GM19463 (cell line): Measurements from ENCODE around the gene IGF1R.
"Not testable (repeated sequence)": the region's sequence is repeated elsewhere in the genome, so short reads cannot be mapped to it uniquely, and the experiment has no call there.

Source experiments
- ATAC-seq: cut with Tn5 transposase; IDR thresholded peaks from one replicate; pipeline ENCODE4 v1.9.1; 2021; ENCODE audit warnings: mild to moderate bottlenecking, moderate library complexity; ENCODE audit not compliant: unreplicated experiment

Gene IGF1R

DNA sequence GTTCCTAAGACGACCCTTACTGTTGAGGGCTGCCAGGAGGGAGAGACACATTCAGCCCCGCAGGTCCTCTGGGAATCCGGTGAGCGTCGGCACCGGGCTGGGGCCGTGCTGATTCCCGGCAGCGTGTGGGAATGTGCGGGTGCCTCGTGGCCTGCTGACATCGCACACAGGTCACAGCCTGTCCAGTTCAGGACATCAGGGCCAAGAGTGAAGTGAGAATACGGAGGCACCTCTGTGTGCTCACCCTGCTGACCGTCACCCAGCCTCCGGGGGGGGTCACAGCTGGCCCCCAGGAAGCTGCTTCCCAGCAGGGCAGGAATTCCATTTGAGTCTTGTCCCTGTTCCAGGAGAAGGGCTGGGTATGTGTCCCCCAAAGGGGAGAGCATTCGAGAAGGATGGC is 305.6 kb downstream of the IGF1R start:
- ATAC-seq, result no peak

DNA sequence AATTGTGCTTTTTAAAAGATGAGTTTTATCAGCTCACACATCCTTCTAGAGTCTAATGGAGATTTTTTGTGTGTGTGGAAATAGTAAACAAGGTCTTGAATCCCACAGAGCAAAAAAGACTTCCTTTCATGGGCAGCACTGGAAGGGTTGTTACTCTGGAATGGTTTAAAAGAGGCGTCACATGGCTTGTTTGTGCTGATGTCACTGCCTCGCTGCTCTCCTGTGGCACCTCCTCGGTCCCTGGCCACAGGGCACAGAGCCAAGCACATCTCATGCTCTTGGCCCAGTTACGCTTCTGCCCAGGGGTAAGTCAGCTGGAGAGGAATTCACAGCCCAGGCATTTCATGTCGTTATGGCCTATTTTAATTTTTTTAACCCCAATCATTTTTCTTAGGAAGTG is 306.1 kb downstream of the IGF1R start:
- ATAC-seq, result no peak

GRCh38 chr15:98955331-98955730 is 307.0 kb downstream of the IGF1R start:
- ATAC-seq, result no peak

DNA sequence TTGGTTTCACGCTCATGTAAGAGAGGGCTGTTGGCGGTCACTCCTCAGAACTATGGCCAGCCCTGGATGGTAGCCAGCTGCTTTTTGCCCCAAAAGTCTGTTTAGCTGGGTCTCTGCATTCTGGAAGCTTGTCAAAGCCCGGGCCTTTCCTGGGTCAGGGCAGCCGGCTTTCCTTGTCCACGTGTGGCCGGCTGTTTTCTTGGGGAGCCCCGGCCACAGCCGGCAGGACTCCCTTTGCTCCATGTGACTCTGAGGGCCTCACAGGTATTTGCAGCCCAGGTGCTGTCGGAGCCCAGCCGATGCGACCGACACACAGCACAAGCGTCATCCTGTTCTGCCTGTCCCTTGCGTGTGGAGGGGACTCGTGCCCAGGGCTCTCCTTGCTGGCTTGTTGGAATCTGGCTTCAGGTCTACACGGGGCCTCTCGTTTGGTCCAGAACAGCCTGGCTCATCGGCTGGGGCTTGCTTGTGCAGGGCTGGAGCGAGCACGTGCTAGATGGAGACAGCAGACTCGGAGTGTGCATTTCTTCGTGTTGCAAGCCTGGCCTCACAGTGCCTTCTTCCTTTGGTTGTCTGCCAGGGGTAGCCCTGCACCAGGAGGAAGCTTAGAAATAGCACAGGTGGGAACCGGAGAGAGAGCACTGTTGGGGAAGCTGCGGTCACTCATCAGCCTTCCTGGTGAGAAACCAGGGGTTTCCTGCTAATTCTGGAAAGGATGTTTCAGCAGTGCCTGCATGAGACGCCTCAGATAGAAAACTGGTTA is 307.8 kb downstream of the IGF1R start:
- ATAC-seq, result no peak

DNA sequence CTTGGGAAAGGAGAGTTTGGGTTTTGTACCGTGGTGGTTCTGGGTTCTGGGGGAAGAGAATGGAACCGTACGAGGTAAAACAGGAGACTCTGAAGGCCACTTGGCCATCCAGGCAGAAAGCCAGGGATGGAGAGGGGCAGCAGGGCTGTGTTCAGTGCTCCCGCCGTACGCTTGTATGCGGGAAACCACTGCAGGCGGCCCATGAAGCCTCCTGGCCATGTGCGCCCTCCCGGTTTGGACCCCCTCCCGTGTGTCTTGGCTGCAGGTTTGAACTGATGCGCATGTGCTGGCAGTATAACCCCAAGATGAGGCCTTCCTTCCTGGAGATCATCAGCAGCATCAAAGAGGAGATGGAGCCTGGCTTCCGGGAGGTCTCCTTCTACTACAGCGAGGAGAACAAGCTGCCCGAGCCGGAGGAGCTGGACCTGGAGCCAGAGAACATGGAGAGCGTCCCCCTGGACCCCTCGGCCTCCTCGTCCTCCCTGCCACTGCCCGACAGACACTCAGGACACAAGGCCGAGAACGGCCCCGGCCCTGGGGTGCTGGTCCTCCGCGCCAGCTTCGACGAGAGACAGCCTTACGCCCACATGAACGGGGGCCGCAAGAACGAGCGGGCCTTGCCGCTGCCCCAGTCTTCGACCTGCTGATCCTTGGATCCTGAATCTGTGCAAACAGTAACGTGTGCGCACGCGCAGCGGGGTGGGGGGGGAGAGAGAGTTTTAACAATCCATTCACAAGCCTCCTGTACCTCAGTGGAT is 308.6 kb downstream of the IGF1R start:
- no peak for ATAC-seq

DNA sequence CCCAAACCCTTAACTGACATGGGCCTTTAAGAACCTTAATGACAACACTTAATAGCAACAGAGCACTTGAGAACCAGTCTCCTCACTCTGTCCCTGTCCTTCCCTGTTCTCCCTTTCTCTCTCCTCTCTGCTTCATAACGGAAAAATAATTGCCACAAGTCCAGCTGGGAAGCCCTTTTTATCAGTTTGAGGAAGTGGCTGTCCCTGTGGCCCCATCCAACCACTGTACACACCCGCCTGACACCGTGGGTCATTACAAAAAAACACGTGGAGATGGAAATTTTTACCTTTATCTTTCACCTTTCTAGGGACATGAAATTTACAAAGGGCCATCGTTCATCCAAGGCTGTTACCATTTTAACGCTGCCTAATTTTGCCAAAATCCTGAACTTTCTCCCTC is 309.3 kb downstream of the IGF1R start:
- ATAC-seq, result no peak

- ATAC-seq, result no peak
Observed at GRCh38 chr15:98958076-98958475, 309.7 kb downstream of the IGF1R start.

DNA sequence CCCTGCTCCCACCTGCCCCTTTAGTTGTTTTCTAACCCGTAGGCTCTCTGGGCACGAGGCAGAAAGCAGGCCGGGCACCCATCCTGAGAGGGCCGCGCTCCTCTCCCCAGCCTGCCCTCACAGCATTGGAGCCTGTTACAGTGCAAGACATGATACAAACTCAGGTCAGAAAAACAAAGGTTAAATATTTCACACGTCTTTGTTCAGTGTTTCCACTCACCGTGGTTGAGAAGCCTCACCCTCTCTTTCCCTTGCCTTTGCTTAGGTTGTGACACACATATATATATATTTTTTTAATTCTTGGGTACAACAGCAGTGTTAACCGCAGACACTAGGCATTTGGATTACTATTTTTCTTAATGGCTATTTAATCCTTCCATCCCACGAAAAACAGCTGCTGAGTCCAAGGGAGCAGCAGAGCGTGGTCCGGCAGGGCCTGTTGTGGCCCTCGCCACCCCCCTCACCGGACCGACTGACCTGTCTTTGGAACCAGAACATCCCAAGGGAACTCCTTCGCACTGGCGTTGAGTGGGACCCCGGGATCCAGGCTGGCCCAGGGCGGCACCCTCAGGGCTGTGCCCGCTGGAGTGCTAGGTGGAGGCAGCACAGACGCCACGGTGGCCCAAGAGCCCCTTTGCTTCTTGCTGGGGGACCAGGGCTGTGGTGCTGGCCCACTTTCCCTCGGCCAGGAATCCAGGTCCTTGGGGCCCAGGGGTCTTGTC is 310.7 kb downstream of the IGF1R start:
- ATAC-seq, result no peak

DNA sequence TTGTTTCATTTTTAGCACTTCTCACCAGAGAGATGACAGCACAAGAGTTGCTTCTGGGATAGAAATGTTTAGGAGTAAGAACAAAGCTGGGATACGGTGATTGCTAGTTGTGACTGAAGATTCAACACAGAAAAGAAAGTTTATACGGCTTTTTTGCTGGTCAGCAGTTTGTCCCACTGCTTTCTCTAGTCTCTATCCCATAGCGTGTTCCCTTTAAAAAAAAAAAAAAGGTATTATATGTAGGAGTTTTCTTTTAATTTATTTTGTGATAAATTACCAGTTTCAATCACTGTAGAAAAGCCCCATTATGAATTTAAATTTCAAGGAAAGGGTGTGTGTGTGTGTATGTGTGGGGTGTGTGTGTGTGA is 311.3 kb downstream of the IGF1R start:
- ATAC-seq, result no peak

DNA sequence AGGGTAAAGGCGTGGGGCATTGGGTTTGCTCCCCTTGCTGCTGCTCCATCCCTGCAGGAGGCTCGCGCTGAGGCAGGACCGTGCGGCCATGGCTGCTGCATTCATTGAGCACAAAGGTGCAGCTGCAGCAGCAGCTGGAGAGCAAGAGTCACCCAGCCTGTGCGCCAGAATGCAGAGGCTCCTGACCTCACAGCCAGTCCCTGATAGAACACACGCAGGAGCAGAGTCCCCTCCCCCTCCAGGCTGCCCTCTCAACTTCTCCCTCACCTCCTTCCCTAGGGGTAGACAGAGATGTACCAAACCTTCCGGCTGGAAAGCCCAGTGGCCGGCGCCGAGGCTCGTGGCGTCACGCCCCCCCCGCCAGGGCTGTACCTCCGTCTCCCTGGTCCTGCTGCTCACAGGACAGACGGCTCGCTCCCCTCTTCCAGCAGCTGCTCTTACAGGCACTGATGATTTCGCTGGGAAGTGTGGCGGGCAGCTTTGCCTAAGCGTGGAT is 312.3 kb downstream of the IGF1R start:
- no peak for ATAC-seq

DNA sequence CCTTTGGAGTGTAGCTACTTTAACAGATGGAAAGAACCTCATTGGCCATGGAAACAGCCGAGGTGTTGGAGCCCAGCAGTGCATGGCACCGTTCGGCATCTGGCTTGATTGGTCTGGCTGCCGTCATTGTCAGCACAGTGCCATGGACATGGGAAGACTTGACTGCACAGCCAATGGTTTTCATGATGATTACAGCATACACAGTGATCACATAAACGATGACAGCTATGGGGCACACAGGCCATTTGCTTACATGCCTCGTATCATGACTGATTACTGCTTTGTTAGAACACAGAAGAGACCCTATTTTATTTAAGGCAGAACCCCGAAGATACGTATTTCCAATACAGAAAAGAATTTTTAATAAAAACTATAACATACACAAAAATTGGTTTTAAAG is 315.1 kb downstream of the IGF1R start:
- no peak for ATAC-seq

GRCh38 chr15:98964466-98965133 is 316.3 kb downstream of the IGF1R start:
- ATAC-seq, result no peak

- not testable (repeated sequence) for ATAC-seq
Observed at GRCh38 chr15:98965134-98965491, 316.8 kb downstream of the IGF1R start.

- no peak for ATAC-seq
Observed at GRCh38 chr15:98965597-98965996, 317.3 kb downstream of the IGF1R start.

DNA sequence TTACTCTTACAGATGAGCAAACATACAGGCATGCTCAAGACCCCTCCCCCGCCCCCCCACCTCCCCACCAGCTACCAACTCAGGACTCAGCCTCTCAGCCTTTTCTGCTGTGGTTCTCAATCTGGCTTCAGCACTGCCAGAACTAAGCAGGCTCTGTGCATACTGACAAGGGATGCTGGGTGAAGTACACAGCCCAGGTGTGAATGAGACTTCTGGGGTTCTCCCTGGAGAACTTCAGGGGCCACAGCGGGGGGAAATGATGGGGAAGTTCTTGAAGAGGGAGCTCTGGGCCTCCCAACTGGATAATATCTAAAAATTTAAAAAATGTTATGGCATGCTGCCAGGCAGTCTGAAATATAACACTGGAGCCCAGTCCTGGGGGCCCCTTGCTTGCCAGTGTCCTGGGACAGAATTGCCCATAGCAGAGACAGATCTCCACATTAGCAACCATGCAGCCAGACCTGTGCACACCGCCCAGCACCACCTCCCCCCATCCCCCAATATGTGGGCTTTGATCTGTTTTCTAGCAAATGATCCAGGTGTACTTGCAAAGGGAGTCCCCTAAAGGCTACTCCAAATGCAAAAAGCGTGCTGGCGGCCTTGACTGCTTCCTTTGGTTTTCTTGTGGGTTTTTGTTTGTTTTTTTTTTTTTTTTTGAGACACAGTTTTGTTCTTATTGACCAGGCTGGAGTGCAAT is 317.9 kb downstream of the IGF1R start:
- no peak for ATAC-seq

DNA sequence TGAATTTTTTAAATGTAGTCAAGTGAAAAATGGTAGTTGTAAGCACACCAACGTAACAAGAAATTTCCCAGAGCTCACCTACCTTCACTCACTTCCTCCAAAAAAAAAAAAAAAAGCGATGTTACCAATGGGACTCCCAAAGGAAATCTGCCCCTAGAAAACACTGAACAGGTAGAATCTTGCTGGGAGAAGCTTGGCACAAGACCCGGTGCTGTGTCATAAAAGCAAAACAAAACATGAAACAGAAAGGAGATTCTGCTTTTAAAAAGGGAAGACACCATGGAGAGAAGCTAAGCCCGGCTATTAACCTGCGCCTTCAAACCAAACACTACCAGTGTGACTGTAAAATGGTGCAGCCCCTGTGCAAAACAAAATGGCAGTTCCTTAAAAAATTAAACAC is 318.8 kb downstream of the IGF1R start:
- no peak for ATAC-seq

DNA sequence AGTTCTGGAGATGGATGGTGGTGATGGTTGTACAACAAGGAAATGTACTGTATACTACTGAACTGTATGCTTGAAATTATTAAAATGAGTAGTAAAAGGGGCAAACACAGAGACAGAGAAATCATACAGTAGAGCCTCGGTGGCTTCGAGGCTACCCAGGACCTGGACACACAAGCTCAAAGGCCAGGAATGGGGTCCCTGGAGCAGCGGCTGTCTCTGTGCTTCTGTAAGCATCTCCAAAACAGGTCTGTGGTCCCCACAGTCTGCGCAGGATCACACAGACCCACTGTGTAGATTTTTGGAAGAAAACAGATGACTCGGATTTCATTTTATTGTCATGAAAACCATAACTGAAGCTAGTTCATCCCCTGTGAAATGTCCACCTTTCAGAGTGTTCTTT is 319.6 kb downstream of the IGF1R start:
- ATAC-seq, result no peak

- ATAC-seq, result no peak
Observed at GRCh38 chr15:98968576-98968975, 320.2 kb downstream of the IGF1R start.

DNA sequence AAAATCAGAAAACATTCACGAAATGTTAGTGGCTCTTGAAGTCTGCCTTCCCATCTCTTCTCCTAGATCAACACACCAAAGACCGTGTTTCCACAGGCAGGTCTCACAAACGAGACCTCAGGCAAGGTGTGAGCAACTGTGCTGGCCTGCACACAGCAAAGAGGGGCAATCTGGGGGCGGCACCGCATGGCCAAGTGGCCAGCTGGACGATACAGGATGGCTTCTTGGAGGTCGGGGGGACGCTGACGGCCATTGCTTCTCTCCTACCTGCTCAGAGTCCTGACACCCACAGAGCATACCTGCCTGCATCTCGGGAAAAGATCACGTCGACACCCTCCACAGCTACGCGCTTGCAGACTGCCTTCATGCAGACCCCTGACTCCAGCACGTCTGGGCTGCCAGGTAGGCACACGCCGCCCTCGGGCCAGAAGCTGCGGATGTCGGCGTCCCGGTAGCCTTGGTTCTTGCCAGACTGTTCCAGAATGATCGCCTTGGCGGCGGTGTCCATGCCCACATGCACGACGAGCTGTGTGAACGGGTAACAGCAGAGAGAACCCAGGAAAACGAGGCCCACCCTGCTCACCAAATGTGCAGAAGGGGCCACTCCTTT is 320.9 kb downstream of the IGF1R start:
- ATAC-seq, result no peak

GRCh38 chr15:98970799-98971198 is 322.5 kb downstream of the IGF1R start:
- no peak for ATAC-seq
